Heart left ventricle (tissue), 13 donors: ENCODE measurements around the gene KSR2.

ENCODE experiments used
- CTCF ChIP-seq, 12 donors: fragments of 200-600 bp; sonication (generic) in 4 of 12; IDR thresholded peaks; one replicate each; pipeline versions ENCODE4 v1.5.0 to v1.8.0; 2018 to 2022; ENCODE audit warnings: antibody characterized with exemption in 12 of 12, mild to moderate bottlenecking in 5 of 12
- POLR2A ChIP-seq, 2 donors: fragments of 450-650 bp; IDR thresholded peaks; one replicate each; pipeline ENCODE4 v1.6.1; 2017; ENCODE audit warnings: antibody characterized with exemption in 2 of 2, mild to moderate bottlenecking in 2 of 2, moderate library complexity in 2 of 2
- donor health status: ischemic (EF 13 %, LVEDD 7.1; RV severe dilation, severe dysfunction).
- donor health status: DM: no; HTN: yes; CAD: no.
- donor health status: DM: no; HTN: no; CAD: no.
- donor health status: ischemic (EF 25% LVEDD 6.9; RV normal size, moderate dysfunction).
- donor health status: ischemic (EF 25% LVEDD 5.7; RV mildly dilated, moderate dysfunction).
- donor health status: ischemic (EF 35%, LVEDD 5.7; RV mildly dilated, moderate dysfunction).
- donor health status: nonischemic (EF 11% LVEDD 7.7; RV severe dilation, severe dysfunction).
- donor health status: DM: yes; HTN: yes; CAD: no.
- donor health status: PGD.
- donor health status: ischemic (EF 29% LVEDD 5.4; RV normal size, mild dysfunction).
- donor health status: nonischemic (EF 23%, LVEDD 6.1; RV moderate dilation, normal function).

DNA sequence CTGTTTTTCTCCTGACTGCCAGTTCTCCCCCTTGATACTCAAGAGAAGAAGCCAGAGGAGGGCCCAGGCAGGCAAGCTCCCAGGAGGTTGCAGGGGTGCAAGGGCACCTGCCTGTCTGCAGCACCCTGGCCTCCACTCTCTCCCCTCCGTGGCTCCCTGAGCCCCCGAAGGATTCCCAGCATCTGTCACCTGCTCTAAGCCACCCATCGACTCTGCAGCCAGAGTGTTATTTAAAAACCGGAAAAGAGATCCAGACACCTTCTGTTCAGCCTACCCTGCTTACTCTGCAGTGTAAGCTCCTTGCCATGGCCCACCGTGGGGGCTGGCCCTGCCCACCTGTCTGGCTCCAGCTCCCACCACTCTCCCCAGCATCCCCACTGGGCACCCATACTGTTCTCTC is 121.4 kb downstream of the KSR2 start:
- no peak for TF ChIP-seq POLR2A (IDR thresholded peaks at IDR 0.05)
- no peak for TF ChIP-seq CTCF (IDR thresholded peaks at IDR 0.05)
